Astrocyte (in vitro differentiated cells and primary cell): ENCODE measurements around the gene TFDP2. TPM values are rescaled to one million over a fixed set of nuclear protein-coding genes. Genes with fewer than 3 reads are reported as not detected.

ENCODE experiments used
- DNase-seq: peaks from one replicate; pipeline ENCODE4 v3.0.0-alpha.2; 2010; ENCODE audit warnings: low read depth
- FAIRE-seq: peaks from 2 replicates; lab custom pipeline; 2011; peaks lifted over from hg19 to GRCh38; lab: Jason Lieb, UNC
- H2AFZ ChIP-seq: 2 replicates; pipeline ENCODE4 v1.6.0; 2012; ENCODE audit warnings: low read depth, low read length, inconsistent platforms
- H3K27ac ChIP-seq: 2 replicates; pipeline ENCODE4 v1.5.1; 2011; ENCODE audit warnings: low read depth, low read length, inconsistent platforms
- H3K27me3 ChIP-seq: 2 replicates; pipeline ENCODE4 v1.6.0; 2011; ENCODE audit warnings: low read length, inconsistent platforms; ENCODE audit not compliant: insufficient read depth
- H3K36me3 ChIP-seq: 2 replicates; pipeline ENCODE4 v1.5.1; 2011; ENCODE audit warnings: low read length, inconsistent platforms; ENCODE audit not compliant: insufficient read depth
- H3K4me1 ChIP-seq: 2 replicates; pipeline ENCODE4 v1.5.1; 2011; ENCODE audit warnings: low read length, inconsistent platforms; ENCODE audit not compliant: insufficient read depth
- H3K4me2 ChIP-seq: 2 replicates; pipeline ENCODE4 v1.6.0; 2012; ENCODE audit warnings: low read length, inconsistent platforms
- H3K4me3 ChIP-seq: 2 replicates; pipeline ENCODE4 v1.5.1; 2011; ENCODE audit warnings: low read depth, mild to moderate bottlenecking, low read length, inconsistent platforms; ENCODE audit not compliant: insufficient read depth
- H3K79me2 ChIP-seq: 2 replicates; pipeline ENCODE4 v1.6.0; 2012; ENCODE audit warnings: mild to moderate bottlenecking, low read length, inconsistent platforms; ENCODE audit not compliant: insufficient read depth
- H3K9ac ChIP-seq: 2 replicates; pipeline ENCODE4 v1.6.0; 2012; ENCODE audit warnings: mild to moderate bottlenecking, low read length, inconsistent platforms
- H3K9me3 ChIP-seq: 2 replicates; pipeline ENCODE4 v1.5.1; 2012; ENCODE audit warnings: low read depth, mild to moderate bottlenecking, low read length, inconsistent platforms; ENCODE audit not compliant: insufficient read depth
- H4K20me1 ChIP-seq: 2 replicates; pipeline ENCODE4 v1.6.0; 2012; ENCODE audit warnings: low read length, inconsistent platforms; ENCODE audit not compliant: insufficient read depth
- H3K27ac Mint-ChIP-seq: one replicate; pipeline ENCODE4 v1.8.0; 2021; ENCODE audit warnings: mild to moderate bottlenecking, mixed read lengths; ENCODE audit not compliant: unreplicated experiment
- H3K27me3 Mint-ChIP-seq: one replicate; pipeline ENCODE4 v1.8.0; 2021; ENCODE audit warnings: low read depth, mixed read lengths; ENCODE audit not compliant: unreplicated experiment
- H3K36me3 Mint-ChIP-seq: one replicate; pipeline ENCODE4 v1.8.0; 2021; ENCODE audit warnings: low read depth, mixed read lengths; ENCODE audit not compliant: unreplicated experiment
- H3K4me1 Mint-ChIP-seq: one replicate; pipeline ENCODE4 v1.8.0; 2021; ENCODE audit warnings: low read depth, mixed read lengths; ENCODE audit not compliant: unreplicated experiment
- H3K4me3 Mint-ChIP-seq: one replicate; pipeline ENCODE4 v1.8.0; 2021; ENCODE audit warnings: mild to moderate bottlenecking, moderate library complexity, mixed read lengths; ENCODE audit not compliant: unreplicated experiment
- H3K9me3 Mint-ChIP-seq: one replicate; pipeline ENCODE4 v1.8.0; 2021; ENCODE audit warnings: mild to moderate bottlenecking, mixed read lengths; ENCODE audit not compliant: unreplicated experiment
- CTCF ChIP-seq: IDR thresholded peaks from 2 replicates; pipeline ENCODE4 v1.5.1; 2011; ENCODE audit warnings: low read depth, mild to moderate bottlenecking, inconsistent platforms, low read length, moderate library complexity; ENCODE audit not compliant: insufficient read depth
- EZH2 ChIP-seq: IDR thresholded peaks from 2 replicates; pipeline ENCODE4 v1.6.1; 2012; ENCODE audit warnings: mild to moderate bottlenecking, low read length, inconsistent platforms; ENCODE audit not compliant: insufficient read depth
- total RNA-seq: library from RNA; stranded (reverse); gene quantifications from 2 replicates; pipeline ENCODE4 v1.2.1, GENCODE V29; 2021

TFDP2 gene
- total RNA-seq, 1 donor from 2014 or later: 51.0 TPM

DNA sequence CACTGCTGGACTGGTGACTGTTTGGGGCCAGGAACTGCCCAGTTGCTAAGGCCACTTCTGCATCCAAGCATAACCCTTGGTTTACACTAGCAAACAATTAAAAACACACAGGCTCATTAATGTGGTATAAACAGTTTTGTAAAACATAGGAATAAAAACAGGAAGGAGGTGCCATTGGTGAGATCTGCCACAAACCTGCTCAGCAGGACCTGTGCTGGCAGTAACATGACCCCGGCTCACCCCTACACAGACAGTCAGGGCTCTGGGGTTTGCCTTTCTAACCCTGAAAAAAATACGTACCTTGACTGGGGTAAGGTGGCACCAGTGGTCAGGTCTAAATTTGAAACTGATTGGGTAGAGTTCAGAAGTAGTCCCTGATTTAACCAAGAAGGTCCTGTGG is 196.7 kb downstream of the TFDP2 start:
- Histone ChIP-seq H2AFZ (no peak overlapping the region), H3K9me3 (no peaks in the 10 kb centered on the region), H4K20me1 (no peaks in the 10 kb centered on the region), H3K27ac (no peak overlapping the region), H3K4me1 (peaks cover 10% of the 10 kb centered on the region), H3K9ac (no peak overlapping the region), H3K4me2 (no peak overlapping the region), H3K79me2 (no peaks in the 10 kb centered on the region), H3K4me3 (no peak overlapping the region), H3K36me3 (peaks cover 2% of the 10 kb centered on the region), H3K27me3 (no peaks in the 10 kb centered on the region)
- Mint-ChIP-seq H3K36me3 (peaks cover 17% of the 10 kb centered on the region), H3K9me3 (no peaks in the 10 kb centered on the region), H3K4me3 (no peak overlapping the region), H3K4me1 (peaks cover 6% of the 10 kb centered on the region), H3K27ac (no peak overlapping the region), H3K27me3 (no peaks in the 10 kb centered on the region)
- no peak for TF ChIP-seq EZH2
- no peak for TF ChIP-seq CTCF
- DNase-seq (no peak), FAIRE-seq (no peak)

GRCh38 chr3:141950572-141951493 is 198.5 kb downstream of the TFDP2 start:
- peaks cover 2% of the 10 kb centered on the region for H3K36me3 ChIP-seq
- Mint-ChIP-seq H3K9me3 (no peaks in the 10 kb centered on the region), H3K27me3 (no peaks in the 10 kb centered on the region), H3K36me3 (peaks cover 15% of the 10 kb centered on the region), H3K4me3 (no peak overlapping the region), H3K4me1 (peaks cover 7% of the 10 kb centered on the region), H3K27ac (no peak overlapping the region)
- H3K9ac ChIP-seq: no peak overlapping the region
- H3K9me3 ChIP-seq: no peaks in the 10 kb centered on the region
- H3K4me2 ChIP-seq: no peak overlapping the region
- no peak overlapping the region for H3K27ac ChIP-seq
- no peak for TF ChIP-seq CTCF
- TF ChIP-seq EZH2: no peak
- no peaks in the 10 kb centered on the region for H3K79me2 ChIP-seq
- no peaks in the 10 kb centered on the region for H4K20me1 ChIP-seq
- FAIRE-seq: no peak
- H3K27me3 ChIP-seq: no peaks in the 10 kb centered on the region
- no peak overlapping the region for H2AFZ ChIP-seq
- no peak for DNase-seq
- no peak overlapping the region for H3K4me3 ChIP-seq
- H3K4me1 ChIP-seq: peaks cover 10% of the 10 kb centered on the region

- Histone ChIP-seq H3K27ac (no peak overlapping the region), H3K4me3 (no peak overlapping the region), H3K27me3 (no peaks in the 10 kb centered on the region), H3K9me3 (no peaks in the 10 kb centered on the region), H3K36me3 (peaks cover 2% of the 10 kb centered on the region), H3K9ac (no peak overlapping the region), H2AFZ (no peak overlapping the region), H4K20me1 (no peaks in the 10 kb centered on the region), H3K4me1 (peaks cover 3% of the 10 kb centered on the region), H3K79me2 (no peaks in the 10 kb centered on the region), H3K4me2 (no peak overlapping the region)
- no peaks in the 10 kb centered on the region for H3K9me3 Mint-ChIP-seq
- peaks cover 18% of the 10 kb centered on the region for H3K36me3 Mint-ChIP-seq
- H3K27ac Mint-ChIP-seq: no peak overlapping the region
- no peak overlapping the region for H3K4me3 Mint-ChIP-seq
- DNase-seq: no peak
- TF ChIP-seq CTCF: no peak
- no peak for TF ChIP-seq EZH2
- H3K27me3 Mint-ChIP-seq: no peaks in the 10 kb centered on the region
- FAIRE-seq: no peak
- H3K4me1 Mint-ChIP-seq: peaks cover 2% of the 10 kb centered on the region
These were observed 199.4 kb downstream of the TFDP2 start for GRCh38 chr3:141949972-141950371.
